ENCODE measurements around the gene BIRC2. TPM values are rescaled to one million over a fixed set of nuclear protein-coding genes. Genes with fewer than 3 reads are reported as not detected.

BIRC2 gene
- total and polyA plus RNA-seq, 9 of the 15 experiments (the other 6 are each of a cell fraction or from before 2014, with no cell fraction given), result 14.3 to 45.9 (median 20.7) TPM

GRCh38 chr11:102347462-102348370 lies 702 bp downstream of the BIRC2 start (continued):
- 0 out of 2 replicates have a peak, but pooled peaks have one; percentile 65 for TF ChIP-seq ZBTB7A (IDR thresholded peaks at IDR 0.05; ENCODE audit: borderline replicate concordance, control insufficient read depth, low read depth, low read length)
- TF ChIP-seq SMAD3 (CRISPR knock-in tag; conservative IDR thresholded peaks at IDR 0.05), result no peak
- peak; percentile 29; the same call in 1 of the 2 replicates for TF ChIP-seq PHF8 (IDR thresholded peaks at IDR 0.05; ENCODE audit: borderline replicate concordance, low read length)
- no peak for TF ChIP-seq ZNF778 (CRISPR knock-in tag; IDR thresholded peaks at IDR 0.05)
- no peak for TF ChIP-seq RBM25 (IDR thresholded peaks at IDR 0.05; ENCODE audit: low read depth, low read length, severe bottlenecking)
- no peak for TF ChIP-seq HLTF (IDR thresholded peaks at IDR 0.05)
- TF ChIP-seq, protein P1, sequence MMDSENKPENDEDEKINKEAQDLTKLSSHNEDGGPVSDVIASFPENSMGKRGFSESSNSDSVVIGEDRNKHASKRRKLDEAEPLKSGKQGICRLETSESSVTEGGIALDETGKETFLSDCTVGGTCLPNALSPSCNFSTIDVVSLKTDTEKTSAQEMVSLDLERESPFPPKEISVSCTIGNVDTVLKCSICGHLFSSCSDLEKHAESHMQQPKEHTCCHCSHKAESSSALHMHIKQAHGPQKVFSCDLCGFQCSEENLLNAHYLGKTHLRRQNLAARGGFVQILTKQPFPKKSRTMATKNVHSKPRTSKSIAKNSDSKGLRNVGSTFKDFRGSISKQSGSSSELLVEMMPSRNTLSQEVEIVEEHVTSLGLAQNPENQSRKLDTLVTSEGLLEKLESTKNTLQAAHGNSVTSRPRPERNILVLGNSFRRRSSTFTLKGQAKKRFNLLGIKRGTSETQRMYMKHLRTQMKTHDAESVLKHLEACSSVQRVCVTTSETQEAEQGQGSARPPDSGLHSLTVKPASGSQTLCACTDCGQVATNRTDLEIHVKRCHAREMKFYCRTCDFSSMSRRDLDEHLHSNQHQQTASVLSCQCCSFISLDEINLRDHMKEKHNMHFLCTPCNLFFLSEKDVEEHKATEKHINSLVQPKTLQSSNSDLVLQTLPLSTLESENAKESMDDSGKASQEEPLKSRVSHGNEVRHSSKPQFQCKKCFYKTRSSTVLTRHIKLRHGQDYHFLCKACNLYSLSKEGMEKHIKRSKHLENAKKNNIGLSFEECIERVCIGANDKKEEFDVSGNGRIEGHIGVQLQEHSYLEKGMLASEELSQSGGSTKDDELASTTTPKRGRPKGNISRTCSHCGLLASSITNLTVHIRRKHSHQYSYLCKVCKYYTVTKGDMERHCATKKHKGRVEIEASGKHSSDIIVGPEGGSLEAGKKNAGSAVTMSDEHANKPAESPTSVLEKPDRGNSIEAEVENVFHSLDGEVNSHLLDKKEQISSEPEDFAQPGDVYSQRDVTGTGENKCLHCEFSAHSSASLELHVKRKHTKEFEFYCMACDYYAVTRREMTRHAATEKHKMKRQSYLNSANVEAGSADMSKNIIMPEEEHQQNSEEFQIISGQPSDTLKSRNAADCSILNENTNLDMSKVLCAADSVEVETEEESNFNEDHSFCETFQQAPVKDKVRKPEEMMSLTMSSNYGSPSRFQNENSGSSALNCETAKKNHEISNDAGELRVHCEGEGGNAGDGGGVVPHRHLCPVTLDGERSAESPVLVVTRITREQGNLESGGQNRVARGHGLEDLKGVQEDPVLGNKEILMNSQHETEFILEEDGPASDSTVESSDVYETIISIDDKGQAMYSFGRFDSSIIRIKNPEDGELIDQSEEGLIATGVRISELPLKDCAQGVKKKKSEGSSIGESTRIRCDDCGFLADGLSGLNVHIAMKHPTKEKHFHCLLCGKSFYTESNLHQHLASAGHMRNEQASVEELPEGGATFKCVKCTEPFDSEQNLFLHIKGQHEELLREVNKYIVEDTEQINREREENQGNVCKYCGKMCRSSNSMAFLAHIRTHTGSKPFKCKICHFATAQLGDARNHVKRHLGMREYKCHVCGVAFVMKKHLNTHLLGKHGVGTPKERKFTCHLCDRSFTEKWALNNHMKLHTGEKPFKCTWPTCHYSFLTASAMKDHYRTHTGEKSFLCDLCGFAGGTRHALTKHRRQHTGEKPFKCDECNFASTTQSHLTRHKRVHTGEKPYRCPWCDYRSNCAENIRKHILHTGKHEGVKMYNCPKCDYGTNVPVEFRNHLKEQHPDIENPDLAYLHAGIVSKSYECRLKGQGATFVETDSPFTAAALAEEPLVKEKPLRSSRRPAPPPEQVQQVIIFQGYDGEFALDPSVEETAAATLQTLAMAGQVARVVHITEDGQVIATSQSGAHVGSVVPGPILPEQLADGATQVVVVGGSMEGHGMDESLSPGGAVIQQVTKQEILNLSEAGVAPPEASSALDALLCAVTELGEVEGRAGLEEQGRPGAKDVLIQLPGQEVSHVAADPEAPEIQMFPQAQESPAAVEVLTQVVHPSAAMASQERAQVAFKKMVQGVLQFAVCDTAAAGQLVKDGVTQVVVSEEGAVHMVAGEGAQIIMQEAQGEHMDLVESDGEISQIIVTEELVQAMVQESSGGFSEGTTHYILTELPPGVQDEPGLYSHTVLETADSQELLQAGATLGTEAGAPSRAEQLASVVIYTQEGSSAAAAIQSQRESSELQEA (IDR thresholded peaks at IDR 0.05; ENCODE audit: low read depth), result no peak
- no peak for TF ChIP-seq ZNF217 (CRISPR knock-in tag; IDR thresholded peaks at IDR 0.05)
- TF ChIP-seq ZNF830 (CRISPR knock-in tag; IDR thresholded peaks at IDR 0.05), result no peak
- TF ChIP-seq E4F1 (CRISPR knock-in tag; IDR thresholded peaks at IDR 0.05; ENCODE audit: borderline replicate concordance), result no peak
- TF ChIP-seq CHD1 (IDR thresholded peaks at IDR 0.05; ENCODE audit: low read length), result peak; percentile 46
- no peak for TF ChIP-seq SAFB (IDR thresholded peaks at IDR 0.05; ENCODE audit: borderline replicate concordance, low read depth, low read length)
- TF ChIP-seq CREB3L1 (IDR thresholded peaks at IDR 0.05; ENCODE audit: borderline replicate concordance, low read depth), result no peak
- TF ChIP-seq HMGN3 (IDR thresholded peaks at IDR 0.05; ENCODE audit: borderline replicate concordance, extremely low read depth, insufficient read length, low read depth, low read length), result no peak

Data from K562 (cell line).